ENCODE measurements around the gene DDX31. TPM values are rescaled to one million over a fixed set of nuclear protein-coding genes. Genes with fewer than 3 reads are reported as not detected.
A peak's percentile ranks its signal among the peaks of the same experiment; 100 is the strongest.

Gene DDX31
- total RNA-seq, 2 experiments from 2014 or later = 28.3 to 28.8 TPM

DNA sequence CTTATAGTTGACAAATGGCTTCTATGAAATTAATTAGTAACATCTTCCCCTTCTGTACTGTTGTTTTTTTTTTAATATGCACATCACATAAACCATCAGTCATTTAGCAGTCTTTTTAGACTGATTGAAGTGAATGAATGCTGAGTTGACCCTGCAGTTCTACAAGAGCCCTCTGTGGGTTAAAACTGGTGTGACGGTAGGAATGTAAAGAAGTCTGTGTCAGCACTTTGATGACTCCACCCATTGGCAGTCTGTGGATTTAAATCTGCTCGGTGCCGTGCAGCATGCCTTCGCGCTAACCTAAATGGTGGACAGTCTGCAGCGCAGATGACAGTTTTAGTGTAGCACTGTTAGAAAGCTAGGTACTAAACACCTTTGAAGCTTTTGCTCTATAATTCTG is 3.6 kb upstream of the DDX31 start:
- TF ChIP-seq, protein P1, sequence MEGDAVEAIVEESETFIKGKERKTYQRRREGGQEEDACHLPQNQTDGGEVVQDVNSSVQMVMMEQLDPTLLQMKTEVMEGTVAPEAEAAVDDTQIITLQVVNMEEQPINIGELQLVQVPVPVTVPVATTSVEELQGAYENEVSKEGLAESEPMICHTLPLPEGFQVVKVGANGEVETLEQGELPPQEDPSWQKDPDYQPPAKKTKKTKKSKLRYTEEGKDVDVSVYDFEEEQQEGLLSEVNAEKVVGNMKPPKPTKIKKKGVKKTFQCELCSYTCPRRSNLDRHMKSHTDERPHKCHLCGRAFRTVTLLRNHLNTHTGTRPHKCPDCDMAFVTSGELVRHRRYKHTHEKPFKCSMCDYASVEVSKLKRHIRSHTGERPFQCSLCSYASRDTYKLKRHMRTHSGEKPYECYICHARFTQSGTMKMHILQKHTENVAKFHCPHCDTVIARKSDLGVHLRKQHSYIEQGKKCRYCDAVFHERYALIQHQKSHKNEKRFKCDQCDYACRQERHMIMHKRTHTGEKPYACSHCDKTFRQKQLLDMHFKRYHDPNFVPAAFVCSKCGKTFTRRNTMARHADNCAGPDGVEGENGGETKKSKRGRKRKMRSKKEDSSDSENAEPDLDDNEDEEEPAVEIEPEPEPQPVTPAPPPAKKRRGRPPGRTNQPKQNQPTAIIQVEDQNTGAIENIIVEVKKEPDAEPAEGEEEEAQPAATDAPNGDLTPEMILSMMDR (conservative IDR thresholded peaks at IDR 0.05; ENCODE audit: low read length) = peak; percentile 46
- no peak for TF ChIP-seq EZH2phosphoT487 (IDR thresholded peaks at IDR 0.05; ENCODE audit: borderline replicate concordance, low read depth, low read length)
- intact Hi-C loops (cut with micrococcal nuclease; ENCODE audit: unreplicated experiment) = no loop called here
- H4K20me1 ChIP-seq (ENCODE audit: insufficient read depth, low read length) = peaks cover 36% of the 10 kb centered on the region
- BruUV-seq (replicated peaks) = no TSS peak
- CTCF ChIA-PET (ENCODE audit: unreplicated experiment) = no interaction called here
- H3K9me2 ChIP-seq (ENCODE audit: insufficient read depth, low read length) = no peaks in the 10 kb centered on the region
- H3K4me3 ChIP-seq (ENCODE audit: low read depth, low read length, poor library complexity, severe bottlenecking) = peak overlapping the region; percentile 96
- peaks cover 27% of the 10 kb centered on the region for H3K4me1 ChIP-seq (ENCODE audit: insufficient read depth, low read length, poor library complexity, severe bottlenecking)
- H2AFZ ChIP-seq (ENCODE audit: low read length) = no peak overlapping the region
- H3K27ac ChIP-seq (ENCODE audit: low read depth, low read length, poor library complexity, severe bottlenecking) = no peak overlapping the region
- H3K9me3 ChIP-seq (ENCODE audit: low read length) = no peaks in the 10 kb centered on the region; the same call in 1 of the 2 replicates
- peak; percentile 47 for DNase-seq (ENCODE audit: low spot score)
- peak overlapping the region; percentile 34; the same call in 1 of the 2 replicates for H3K4me2 ChIP-seq (ENCODE audit: low read length)
- POLR2A ChIA-PET = interaction anchor here (0.7 kb wide), 1 partner anchor 31 kb away, joined by 5 read pairs; no protein-coding TSS in a partner anchor
- peaks cover 92% of the 10 kb centered on the region for H3K79me2 ChIP-seq (ENCODE audit: insufficient read depth, low read depth, low read length)
- peaks cover 64% of the 10 kb centered on the region for H3K36me3 ChIP-seq (ENCODE audit: insufficient read depth, low read length)

DNA sequence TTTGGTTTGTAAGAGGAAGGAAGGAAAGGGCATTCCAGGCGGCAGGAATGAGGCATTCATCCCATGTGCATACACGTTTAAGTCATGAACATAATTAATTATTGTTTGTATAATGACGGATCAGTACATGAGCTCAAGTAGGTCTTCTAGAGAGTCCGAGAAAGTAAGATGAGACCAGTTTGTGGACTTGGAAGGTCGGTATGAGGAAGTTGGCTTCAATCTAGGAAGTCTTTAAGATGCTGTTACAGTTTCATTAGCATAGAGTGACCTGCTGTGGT is 2.6 kb upstream of the DDX31 start:
- ChIA-PET POLR2A (interaction anchor here (0.6 kb wide), 2 partner anchors 18 to 254 kb away, joined by 3 read pairs; no protein-coding TSS in a partner anchor), CTCF (ENCODE audit: unreplicated experiment) (no interaction called here)
- BruUV-seq (replicated peaks) = no TSS peak
- H2AFZ ChIP-seq (ENCODE audit: low read length) = no peak overlapping the region
- peaks cover 92% of the 10 kb centered on the region for H3K79me2 ChIP-seq (ENCODE audit: insufficient read depth, low read depth, low read length)
- H3K4me3 ChIP-seq (ENCODE audit: low read depth, low read length, poor library complexity, severe bottlenecking) = peak overlapping the region; percentile 96
- peaks cover 34% of the 10 kb centered on the region for H3K4me1 ChIP-seq (ENCODE audit: insufficient read depth, low read length, poor library complexity, severe bottlenecking)
- H3K36me3 ChIP-seq (ENCODE audit: insufficient read depth, low read length) = peaks cover 62% of the 10 kb centered on the region
- intact Hi-C loops (cut with micrococcal nuclease; ENCODE audit: unreplicated experiment) = no loop called here
- no peak for TF ChIP-seq EZH2phosphoT487 (IDR thresholded peaks at IDR 0.05; ENCODE audit: borderline replicate concordance, low read depth, low read length)
- TF ChIP-seq, protein P1 (conservative IDR thresholded peaks at IDR 0.05; ENCODE audit: low read length) = no peak
- no peak overlapping the region for H3K27ac ChIP-seq (ENCODE audit: low read depth, low read length, poor library complexity, severe bottlenecking)
- H3K4me2 ChIP-seq (ENCODE audit: low read length) = peak overlapping the region; percentile 83
- no peaks in the 10 kb centered on the region for H3K9me2 ChIP-seq (ENCODE audit: insufficient read depth, low read length)
- H3K9me3 ChIP-seq (ENCODE audit: low read length) = no peaks in the 10 kb centered on the region; the same call in 1 of the 2 replicates
- peaks cover 36% of the 10 kb centered on the region for H4K20me1 ChIP-seq (ENCODE audit: insufficient read depth, low read length)
- DNase-seq (ENCODE audit: low spot score) = no peak

DNA sequence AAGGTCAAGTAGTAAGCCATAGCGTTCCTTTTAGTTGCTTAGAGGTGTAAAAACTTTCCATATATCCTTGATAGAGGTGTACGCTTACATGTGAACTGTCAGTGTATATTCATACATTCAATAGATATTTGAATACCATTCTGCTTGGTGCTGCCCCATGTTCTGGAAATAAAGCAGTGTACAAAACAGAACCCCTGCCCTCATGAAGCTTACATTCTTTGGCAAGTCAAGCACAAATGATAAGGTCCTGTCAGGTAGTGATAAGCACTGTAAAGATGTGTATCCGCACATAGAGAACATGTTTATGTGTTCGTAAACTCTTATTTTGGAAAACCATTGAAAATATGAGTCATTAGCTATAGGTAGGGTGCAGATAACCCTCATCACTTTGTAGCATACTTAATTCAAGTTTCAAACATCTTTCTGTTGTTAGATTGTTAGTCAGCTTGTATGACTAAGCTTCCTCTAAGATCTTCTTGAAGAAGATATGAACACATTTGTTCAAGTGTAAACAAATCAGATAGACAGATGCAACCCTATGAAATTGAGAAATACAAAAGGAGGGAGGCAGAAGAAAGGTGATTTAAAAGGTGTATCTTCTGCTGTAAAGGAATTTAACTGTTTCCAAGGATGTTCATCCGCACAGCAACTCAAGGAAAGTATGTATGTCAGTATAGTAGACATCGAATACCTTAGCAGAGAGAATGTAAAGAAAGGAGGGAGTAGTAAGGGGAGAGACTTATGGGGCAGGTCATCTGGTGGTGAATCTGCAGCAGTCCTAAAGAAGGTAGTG is 2.0 kb upstream of the DDX31 start:
- Histone ChIP-seq H3K36me3 (ENCODE audit: insufficient read depth, low read length) (peaks cover 57% of the 10 kb centered on the region), H4K20me1 (ENCODE audit: insufficient read depth, low read length) (peaks cover 36% of the 10 kb centered on the region), H3K27ac (ENCODE audit: low read depth, low read length, poor library complexity, severe bottlenecking) (no peak overlapping the region), H3K79me2 (ENCODE audit: insufficient read depth, low read depth, low read length) (peaks cover 92% of the 10 kb centered on the region), H2AFZ (ENCODE audit: low read length) (no peak overlapping the region), H3K4me2 (ENCODE audit: low read length) (peak overlapping the region; percentile 83), H3K4me3 (ENCODE audit: low read depth, low read length, poor library complexity, severe bottlenecking) (peak overlapping the region; percentile 96), H3K9me2 (ENCODE audit: insufficient read depth, low read length) (no peaks in the 10 kb centered on the region), H3K9me3 (ENCODE audit: low read length) (no peaks in the 10 kb centered on the region; the same call in 1 of the 2 replicates), H3K4me1 (ENCODE audit: insufficient read depth, low read length, poor library complexity, severe bottlenecking) (peaks cover 34% of the 10 kb centered on the region)
- TSS peak; percentile 61 for BruUV-seq (replicated peaks)
- intact Hi-C loops (cut with micrococcal nuclease; ENCODE audit: unreplicated experiment) = no loop called here
- ChIA-PET POLR2A (interaction anchor here (0.6 to 1.0 kb wide), 6 partner anchors 8 to 431 kb away, joined by 3 read pairs; no protein-coding TSS in a partner anchor), CTCF (ENCODE audit: unreplicated experiment) (interaction anchor here (0.8 kb wide), 1 partner anchor 273 kb away, joined by 3 read pairs; no protein-coding TSS in a partner anchor)
- TF ChIP-seq, protein P1 (conservative IDR thresholded peaks at IDR 0.05; ENCODE audit: low read length) = no peak
- no peak for TF ChIP-seq EZH2phosphoT487 (IDR thresholded peaks at IDR 0.05; ENCODE audit: borderline replicate concordance, low read depth, low read length)
- DNase-seq (ENCODE audit: low spot score) = no peak
